HG03095 (cell line): ENCODE data around the gene ASXL1.

Experiments used
- ATAC-seq: cut with Tn5 transposase; IDR thresholded peaks from one replicate; pipeline ENCODE4 v1.9.1; 2021; ENCODE audit warnings: moderate library complexity; ENCODE audit not compliant: unreplicated experiment

The ASXL1 gene

DNA sequence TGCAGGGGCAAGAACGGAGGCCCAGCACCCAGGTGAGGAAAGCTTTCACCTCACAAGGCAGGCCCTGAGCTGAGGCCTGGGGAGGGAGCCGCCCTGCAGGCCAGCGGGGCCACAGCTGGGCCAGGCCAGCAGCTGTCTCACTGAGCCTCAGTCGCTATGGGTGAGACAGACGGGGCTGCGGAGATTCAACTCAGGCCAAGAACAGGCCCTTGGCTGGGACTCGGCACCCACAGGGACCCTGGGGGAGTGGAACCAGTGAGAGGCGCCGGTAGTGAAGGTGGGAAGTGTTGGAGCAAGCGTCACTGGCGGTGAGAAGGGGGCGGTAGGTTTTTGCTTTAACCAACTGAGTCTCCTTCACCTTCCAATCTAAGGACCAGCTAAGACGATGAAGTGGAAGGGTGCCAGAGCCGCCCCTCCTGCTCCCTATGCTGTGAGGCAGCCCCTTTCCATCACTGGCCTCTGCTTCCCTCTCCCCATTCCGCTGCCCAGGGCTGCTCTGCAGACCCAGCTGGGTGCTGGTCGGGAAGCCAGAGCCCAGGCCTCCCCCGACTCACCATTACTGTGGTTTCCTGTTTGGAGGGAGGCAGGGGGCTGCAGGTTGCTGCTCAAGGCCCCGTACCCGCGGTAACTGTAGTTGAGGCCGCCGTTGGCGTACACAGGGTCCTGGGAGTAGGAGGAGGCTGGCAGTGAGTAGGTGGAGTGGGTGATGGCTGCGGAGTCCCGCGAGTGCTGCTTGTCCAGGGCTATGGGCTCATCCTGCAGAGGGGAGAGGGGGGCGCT is 93.7 kb downstream of the ASXL1 start:
- ATAC-seq = no peak

- no peak for ATAC-seq
Observed at GRCh38 chr20:32452776-32453466, 94.8 kb downstream of the ASXL1 start.

GRCh38 chr20:32453467-32454163 is 95.5 kb downstream of the ASXL1 start:
- no peak for ATAC-seq

GRCh38 chr20:32454164-32455145 is 96.3 kb downstream of the ASXL1 start:
- ATAC-seq = no peak

DNA sequence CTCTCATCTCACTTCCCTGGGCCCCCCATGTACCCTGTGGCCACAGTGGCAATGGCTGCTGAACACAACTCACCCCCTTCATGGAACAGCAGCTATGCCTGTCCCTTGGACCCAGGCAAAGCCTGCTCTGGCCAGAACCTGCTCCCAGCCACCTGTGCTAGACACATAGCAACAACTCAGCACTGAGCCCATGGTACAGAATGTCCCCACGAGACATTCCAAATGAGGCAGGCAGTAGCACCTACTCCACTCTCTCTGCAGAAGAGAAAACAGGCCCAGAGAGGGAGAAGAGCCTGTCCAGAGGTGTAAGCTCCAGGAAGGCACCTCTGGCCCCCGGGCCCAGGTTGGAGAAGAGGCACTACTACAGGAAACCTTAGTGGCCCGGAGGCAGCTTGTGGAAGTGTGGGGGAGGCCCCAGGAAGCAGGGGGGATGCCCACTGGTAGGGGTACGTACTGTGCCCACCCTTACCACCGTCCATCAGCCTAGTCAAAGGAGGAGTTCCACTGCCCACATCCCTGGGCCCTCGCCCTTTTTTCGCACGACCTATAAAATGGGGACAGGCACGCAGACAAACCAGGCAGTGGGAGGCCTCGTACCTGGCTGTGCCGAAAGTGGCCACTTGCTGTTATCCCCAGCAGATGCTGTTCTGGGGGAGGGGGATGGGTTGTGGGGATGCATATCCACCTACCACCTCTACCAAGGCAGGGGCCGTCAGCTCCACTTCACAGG is 97.2 kb downstream of the ASXL1 start:
- ATAC-seq = no peak

DNA sequence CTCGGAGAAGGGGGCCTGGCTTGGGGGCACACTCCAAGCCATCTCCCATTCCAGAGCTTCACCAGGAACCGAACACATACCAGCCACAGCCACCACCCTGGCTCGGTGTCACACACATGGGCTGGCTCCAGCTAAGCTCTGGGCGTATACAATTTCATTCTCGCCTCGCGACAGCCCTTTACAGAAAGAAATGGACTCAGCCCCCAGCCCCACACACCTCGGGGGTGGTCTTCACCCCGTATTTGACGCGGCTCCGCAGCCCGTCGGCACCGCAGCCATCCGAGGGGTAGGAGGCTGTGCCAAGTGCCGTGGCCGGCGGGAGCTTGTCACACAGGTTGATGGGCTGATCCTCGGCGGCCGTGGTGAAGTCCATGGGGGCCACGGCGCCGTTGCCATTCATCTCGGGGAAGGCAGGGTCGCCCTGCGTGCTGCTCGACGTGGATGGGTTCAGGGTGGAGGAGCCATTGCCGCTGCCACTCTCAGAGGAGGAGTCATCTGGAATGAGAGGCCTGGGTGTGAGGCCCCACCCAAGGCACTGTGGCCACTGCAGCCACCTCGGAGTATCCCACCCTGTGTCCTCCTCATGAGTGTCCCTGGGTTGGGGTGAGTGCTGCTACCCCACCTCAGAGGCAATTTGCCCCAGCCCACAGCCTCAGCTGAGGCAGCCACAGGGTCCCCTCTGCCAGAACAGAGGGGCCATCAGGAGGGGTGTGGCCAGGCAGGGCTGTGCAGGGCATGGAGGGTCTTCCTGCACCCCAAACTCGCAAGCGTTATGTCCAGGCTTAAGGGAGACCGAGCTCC is 98.0 kb downstream of the ASXL1 start:
- ATAC-seq = no peak

GRCh38 chr20:32456869-32457478 is 98.8 kb downstream of the ASXL1 start:
- no peak for ATAC-seq

DNA sequence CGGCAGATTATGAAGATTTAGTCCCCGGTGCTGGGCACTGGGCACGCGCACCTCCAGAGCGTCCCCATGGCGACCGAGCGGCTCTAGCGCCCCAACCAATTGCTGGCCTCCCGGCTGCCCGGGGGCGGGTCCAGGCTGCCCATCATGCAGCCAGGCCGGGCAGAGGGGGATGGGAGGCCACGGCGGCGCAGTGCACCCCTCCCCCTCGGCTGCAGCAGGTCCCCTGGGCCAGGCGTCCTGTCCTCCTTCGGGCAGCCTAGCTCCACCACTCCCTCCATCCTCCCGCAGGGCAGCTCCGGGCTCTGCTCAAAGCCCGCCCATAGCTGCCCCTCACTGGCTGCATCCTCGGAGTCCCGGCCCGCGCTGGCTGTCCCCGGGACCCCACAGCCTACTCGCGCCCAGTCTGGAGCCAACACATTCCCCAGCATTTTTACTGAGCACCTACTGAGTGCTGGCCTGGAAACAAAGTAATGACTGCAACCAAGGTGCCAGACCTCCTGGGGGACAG is 99.4 kb downstream of the ASXL1 start:
- no peak for ATAC-seq

GRCh38 chr20:32458061-32458836 is 100.1 kb downstream of the ASXL1 start:
- ATAC-seq = no peak

GRCh38 chr20:32458837-32459220 is 100.7 kb downstream of the ASXL1 start:
- no peak for ATAC-seq

GRCh38 chr20:32460231-32460630 is 102.1 kb downstream of the ASXL1 start:
- ATAC-seq = no peak

GRCh38 chr20:32460683-32461320 is 102.7 kb downstream of the ASXL1 start:
- no peak for ATAC-seq

GRCh38 chr20:32461836-32462600 is 103.9 kb downstream of the ASXL1 start:
- no peak for ATAC-seq

DNA sequence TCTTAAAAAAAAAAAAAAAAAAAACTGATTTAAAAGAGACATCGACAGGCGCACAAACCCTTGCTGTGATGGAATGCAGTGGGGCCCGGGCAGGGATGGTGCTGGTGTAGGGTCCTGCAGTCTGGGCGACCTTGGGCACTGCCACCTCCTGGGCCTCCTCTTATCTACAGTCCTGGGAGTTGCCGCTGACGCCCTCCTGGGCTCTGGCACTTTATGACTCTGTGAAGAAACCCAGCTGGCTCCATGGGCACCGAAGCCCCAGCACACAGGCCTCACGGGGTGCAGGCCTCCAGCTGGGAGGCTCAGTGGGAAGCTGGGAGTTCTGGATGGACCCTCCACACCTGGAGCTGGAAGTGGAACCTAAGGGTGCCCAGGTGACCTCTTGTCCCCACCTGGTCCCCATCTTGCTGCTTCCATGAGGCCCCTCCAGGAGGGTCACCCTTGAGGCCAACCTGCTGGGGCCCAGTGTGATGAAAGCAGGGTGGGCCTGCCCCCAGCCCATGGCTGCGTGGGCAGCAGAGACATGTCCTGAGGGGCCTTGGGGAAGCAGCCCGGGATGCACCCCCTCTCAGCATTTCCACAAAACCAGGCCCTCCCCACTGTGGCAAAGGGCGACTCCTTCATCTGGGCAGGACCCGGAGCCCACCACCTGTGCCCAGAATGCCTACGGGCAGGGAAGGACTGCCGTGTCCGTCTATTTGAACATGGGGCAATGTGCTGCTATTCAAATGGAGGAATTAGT is 104.9 kb downstream of the ASXL1 start:
- no peak for ATAC-seq

- ATAC-seq = no peak
Observed at GRCh38 chr20:32463642-32464400, 105.7 kb downstream of the ASXL1 start.
